ENCODE results near the gene SLC4A9. TPM values are rescaled to one million over a fixed set of nuclear protein-coding genes. Genes with fewer than 3 reads are reported as not detected.

SLC4A9 gene
- total and polyA plus RNA-seq, 2 donors from 2014 or later = 2.5 to 29.9 TPM

GRCh38 chr5:140325486-140325885 lies 34.5 kb upstream of the SLC4A9 start:
- DNase-seq (no peak), FAIRE-seq (no peak)
- Histone ChIP-seq H3K9ac (ENCODE audit: low read length in 3 of 3) (no peak overlapping the region), H3K4me3 (ENCODE audit: low read length in 3 of 3) (no peak overlapping the region), H3K4me1 (ENCODE audit: control insufficient read depth in 2 of 3, insufficient read depth in 2 of 3, low read depth in 1 of 3, low read length in 3 of 3) (peaks cover 9 to 19% (median 19%) of the 10 kb centered on the region in 3 donors), H3K27ac (ENCODE audit: low read depth in 2 of 2, low read length in 2 of 2) (no peak overlapping the region), H3K36me3 (ENCODE audit: control insufficient read depth in 2 of 3, insufficient read depth in 3 of 3, low read length in 3 of 3) (no peaks in the 10 kb centered on the region), H3K27me3 (ENCODE audit: control insufficient read depth, insufficient read depth, low read length) (no peaks in the 10 kb centered on the region), H3K9me3 (ENCODE audit: control insufficient read depth in 2 of 3, insufficient read depth in 1 of 3, low read length in 3 of 3) (no peaks in the 10 kb centered on the region)
- intact Hi-C loops (cut with DNase I) = no loop called here
- TF ChIP-seq, protein P1, sequence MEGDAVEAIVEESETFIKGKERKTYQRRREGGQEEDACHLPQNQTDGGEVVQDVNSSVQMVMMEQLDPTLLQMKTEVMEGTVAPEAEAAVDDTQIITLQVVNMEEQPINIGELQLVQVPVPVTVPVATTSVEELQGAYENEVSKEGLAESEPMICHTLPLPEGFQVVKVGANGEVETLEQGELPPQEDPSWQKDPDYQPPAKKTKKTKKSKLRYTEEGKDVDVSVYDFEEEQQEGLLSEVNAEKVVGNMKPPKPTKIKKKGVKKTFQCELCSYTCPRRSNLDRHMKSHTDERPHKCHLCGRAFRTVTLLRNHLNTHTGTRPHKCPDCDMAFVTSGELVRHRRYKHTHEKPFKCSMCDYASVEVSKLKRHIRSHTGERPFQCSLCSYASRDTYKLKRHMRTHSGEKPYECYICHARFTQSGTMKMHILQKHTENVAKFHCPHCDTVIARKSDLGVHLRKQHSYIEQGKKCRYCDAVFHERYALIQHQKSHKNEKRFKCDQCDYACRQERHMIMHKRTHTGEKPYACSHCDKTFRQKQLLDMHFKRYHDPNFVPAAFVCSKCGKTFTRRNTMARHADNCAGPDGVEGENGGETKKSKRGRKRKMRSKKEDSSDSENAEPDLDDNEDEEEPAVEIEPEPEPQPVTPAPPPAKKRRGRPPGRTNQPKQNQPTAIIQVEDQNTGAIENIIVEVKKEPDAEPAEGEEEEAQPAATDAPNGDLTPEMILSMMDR (IDR thresholded peaks at IDR 0.05; ENCODE audit: borderline replicate concordance, extremely low read depth, insufficient read depth) = no peak

DNA sequence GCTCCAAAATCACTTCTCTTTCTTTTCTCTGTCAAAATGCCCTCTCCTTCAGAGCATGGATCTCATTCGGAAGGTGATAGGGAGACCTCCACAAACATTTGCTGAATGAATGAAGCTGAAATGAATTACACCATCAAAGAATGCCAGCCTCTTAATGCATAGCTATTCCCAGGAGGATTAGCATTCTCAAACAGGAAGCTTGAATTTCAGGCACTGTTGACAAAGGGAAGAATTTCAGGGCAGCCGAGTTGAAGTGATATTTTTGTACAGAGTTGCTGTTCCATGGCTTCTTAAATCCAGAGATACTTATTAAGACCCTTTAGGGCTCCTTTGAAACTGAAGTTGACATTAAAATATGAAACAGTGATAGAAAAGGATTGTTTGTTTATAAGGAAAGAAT lies 32.4 kb upstream of the SLC4A9 start:
- intact Hi-C loops (cut with DNase I) = no loop called here
- DNase-seq (peak in 2 of 5 donors; percentile 72 to 80), FAIRE-seq (no peak)
- Histone ChIP-seq H3K36me3 (ENCODE audit: control insufficient read depth in 2 of 3, insufficient read depth in 3 of 3, low read length in 3 of 3) (no peaks in the 10 kb centered on the region), H3K4me3 (ENCODE audit: low read length in 3 of 3) (no peak overlapping the region), H3K27me3 (ENCODE audit: control insufficient read depth, insufficient read depth, low read length) (no peaks in the 10 kb centered on the region), H3K9ac (ENCODE audit: low read length in 3 of 3) (no peak overlapping the region), H3K9me3 (ENCODE audit: control insufficient read depth in 2 of 3, insufficient read depth in 1 of 3, low read length in 3 of 3) (no peaks in the 10 kb centered on the region), H3K4me1 (ENCODE audit: control insufficient read depth in 2 of 3, insufficient read depth in 2 of 3, low read depth in 1 of 3, low read length in 3 of 3) (peaks cover 9 to 19% (median 17%) of the 10 kb centered on the region in 3 donors), H3K27ac (ENCODE audit: low read depth in 2 of 2, low read length in 2 of 2) (no peak overlapping the region)
- TF ChIP-seq, protein P1 (IDR thresholded peaks at IDR 0.05; ENCODE audit: borderline replicate concordance, extremely low read depth, insufficient read depth) = no peak

- intact Hi-C loops (cut with DNase I) = no loop called here
- Histone ChIP-seq H3K36me3 (ENCODE audit: control insufficient read depth in 2 of 3, insufficient read depth in 3 of 3, low read length in 3 of 3) (peaks cover 0 to 3% (median 0%) of the 10 kb centered on the region in 3 donors), H3K4me3 (ENCODE audit: low read length in 3 of 3) (no peak overlapping the region), H3K27me3 (ENCODE audit: control insufficient read depth, insufficient read depth, low read length) (no peaks in the 10 kb centered on the region), H3K9me3 (ENCODE audit: control insufficient read depth in 2 of 3, insufficient read depth in 1 of 3, low read length in 3 of 3) (no peaks in the 10 kb centered on the region), H3K27ac (ENCODE audit: low read depth in 2 of 2, low read length in 2 of 2) (no peak overlapping the region), H3K9ac (ENCODE audit: low read length in 3 of 3) (no peak overlapping the region), H3K4me1 (ENCODE audit: control insufficient read depth in 2 of 3, insufficient read depth in 2 of 3, low read depth in 1 of 3, low read length in 3 of 3) (peaks cover 6 to 19% (median 12%) of the 10 kb centered on the region in 3 donors)
- FAIRE-seq = no peak
- TF ChIP-seq, protein P1 (IDR thresholded peaks at IDR 0.05; ENCODE audit: borderline replicate concordance, extremely low read depth, insufficient read depth) = no peak
- DNase-seq = peak in 1 of 5 donors; percentile 32
Observed at GRCh38 chr5:140328036-140328764, 31.8 kb upstream of the SLC4A9 start.

Data from kidney (tissue), 14 donors.